Umbilical cord (tissue), 2 donors: ENCODE data around the gene RFFL. TPM values are rescaled to one million over a fixed set of nuclear protein-coding genes. Genes with fewer than 3 reads are reported as not detected.

Experiments used
- DNase-seq: peaks from one replicate; pipeline ENCODE4 v3.0.0-alpha.2; 2015; ENCODE audit warnings: low spot score
- total RNA-seq: library from RNA; depleted of rRNA; stranded (reverse); fragments of >200 nt; gene quantifications from one replicate; pipeline ENCODE4 v1.2.3, GENCODE V29; 2014; ENCODE audit warnings: low replicate concordance; ENCODE audit not compliant: insufficient read depth

RFFL gene
- total RNA-seq, 1 donor from 2014 or later, result 6.3 TPM

DNA sequence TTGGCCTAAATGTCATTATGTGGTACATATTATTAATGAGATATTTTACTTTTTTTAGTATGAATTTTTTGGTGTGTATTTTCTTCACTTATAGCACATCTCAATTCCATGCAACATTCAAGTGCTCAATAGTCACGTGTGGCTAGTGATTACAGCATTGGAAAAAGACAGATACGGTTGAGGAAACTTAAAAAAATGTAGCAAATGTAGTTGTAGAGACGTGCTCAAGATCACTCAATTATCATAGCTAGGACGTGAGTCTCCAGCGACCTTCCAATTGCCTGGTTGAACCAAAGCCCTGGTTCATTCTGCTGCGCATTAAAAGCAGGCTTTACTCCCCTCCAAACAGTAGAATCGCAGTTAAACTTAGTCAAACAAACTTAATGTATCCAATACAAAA is 84.4 kb downstream of the RFFL start:
- DNase-seq, result no peak

DNA sequence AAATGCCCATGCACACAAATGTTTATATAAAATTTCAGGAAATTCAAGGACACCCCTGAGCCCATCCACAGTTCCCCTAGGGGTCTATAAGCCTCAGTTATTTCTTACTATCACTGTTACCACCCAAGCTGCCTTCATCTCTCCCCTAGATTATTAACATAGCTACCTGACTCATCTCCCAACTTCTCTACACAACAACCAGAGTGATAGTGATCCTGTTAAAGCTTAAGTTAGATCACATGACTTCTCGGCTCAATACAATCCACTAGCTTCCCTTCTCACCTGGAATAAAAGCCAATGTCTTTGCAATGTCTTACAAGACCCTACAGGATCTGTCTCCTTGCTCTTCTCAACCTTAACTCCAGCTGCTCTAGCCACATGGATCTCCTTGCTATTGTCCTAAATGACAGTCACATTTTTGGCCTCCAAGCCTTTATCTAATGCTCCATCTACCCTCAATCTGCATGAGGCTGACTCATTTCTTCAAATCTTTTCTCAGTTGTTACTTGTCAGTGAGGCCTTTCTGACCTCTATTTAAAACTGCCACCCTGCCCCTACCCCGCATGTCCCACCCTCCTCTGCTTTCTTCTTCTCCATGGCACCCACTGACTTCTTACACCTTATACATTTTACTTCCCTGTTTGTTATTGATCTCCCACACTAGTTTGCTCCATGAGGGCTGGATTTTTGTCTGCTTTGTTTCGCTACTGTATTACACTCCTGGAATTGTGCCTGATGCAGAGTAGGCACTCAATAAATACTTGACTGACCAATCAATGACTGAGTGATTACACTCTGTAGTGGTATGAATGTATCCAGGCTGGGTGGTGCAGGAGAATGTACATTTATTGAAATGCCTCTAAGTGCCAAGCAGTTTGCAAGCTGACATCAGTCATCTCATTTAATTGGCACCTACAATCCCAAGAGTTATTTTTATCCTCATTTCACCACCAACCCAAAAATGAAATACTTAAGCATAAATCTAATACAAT is 88.4 kb downstream of the RFFL start:
- no peak for DNase-seq

DNA sequence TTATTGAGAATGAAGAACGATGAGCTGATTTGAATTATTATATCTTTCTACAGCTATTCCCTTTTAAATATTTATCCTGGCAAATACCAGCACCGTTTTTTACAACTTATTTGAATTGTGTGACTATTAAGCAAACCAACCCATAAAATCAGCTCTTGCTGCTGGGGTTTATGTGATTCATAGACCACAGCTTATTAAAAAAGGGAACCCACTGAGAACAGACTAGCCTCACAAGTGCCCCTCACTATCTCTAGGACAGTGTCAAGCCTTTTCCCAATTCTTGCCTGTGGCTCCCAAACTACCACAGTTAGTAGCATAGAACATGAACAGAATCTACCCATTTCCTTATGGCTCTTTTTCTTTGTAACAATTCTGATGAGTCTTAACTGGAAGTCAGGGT is 89.3 kb downstream of the RFFL start:
- no peak for DNase-seq

DNA sequence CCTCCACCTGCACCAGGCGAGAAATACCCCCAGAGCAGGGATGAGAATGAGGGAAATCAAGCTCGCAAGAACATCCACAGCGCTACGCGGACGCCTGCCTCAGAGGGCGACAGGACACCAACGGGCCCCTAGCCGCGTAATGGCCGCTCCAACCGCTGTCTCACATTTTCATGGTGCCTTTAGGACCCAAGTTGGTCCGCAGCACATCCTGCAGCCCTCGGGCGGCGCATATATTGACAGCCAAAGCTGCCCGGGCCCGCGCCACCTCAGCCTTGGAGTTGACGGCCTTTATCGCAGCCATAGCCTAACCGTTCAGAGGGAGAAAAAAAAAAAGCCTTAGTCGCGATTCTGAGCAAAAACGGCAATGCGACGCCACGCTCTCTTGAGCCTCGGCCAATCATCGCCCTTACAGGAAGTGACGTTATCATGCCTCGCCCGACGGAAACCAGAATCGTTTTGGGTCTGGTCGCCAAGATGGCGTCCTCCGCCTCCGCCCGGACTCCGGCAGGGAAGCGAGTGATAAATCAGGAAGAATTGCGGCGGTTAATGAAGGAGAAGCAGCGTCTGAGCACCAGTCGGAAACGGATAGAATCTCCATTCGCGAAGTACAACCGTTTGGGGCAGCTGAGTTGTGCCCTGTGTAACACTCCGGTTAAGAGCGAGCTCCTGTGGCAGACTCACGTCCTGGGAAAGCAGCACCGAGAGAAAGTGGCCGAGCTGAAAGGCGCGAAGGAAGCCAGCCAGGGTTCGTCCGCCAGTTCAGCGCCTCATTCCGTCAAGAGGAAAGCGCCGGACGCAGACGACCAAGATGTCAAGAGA is 102.2 kb downstream of the RFFL start, which contains the start of the genes CCT6B and ZNF830:
Gene CCT6B, minus strand, starts transcription at position 368 of the 819 bp plus-strand sequence. Its CDS starts 67 bp downstream, at position 301.
Gene ZNF830, plus strand, starts transcription at position 448 of the 819 bp plus-strand sequence. Its CDS starts 27 bp downstream, at position 475.
- peak; percentile 98 for DNase-seq

DNA sequence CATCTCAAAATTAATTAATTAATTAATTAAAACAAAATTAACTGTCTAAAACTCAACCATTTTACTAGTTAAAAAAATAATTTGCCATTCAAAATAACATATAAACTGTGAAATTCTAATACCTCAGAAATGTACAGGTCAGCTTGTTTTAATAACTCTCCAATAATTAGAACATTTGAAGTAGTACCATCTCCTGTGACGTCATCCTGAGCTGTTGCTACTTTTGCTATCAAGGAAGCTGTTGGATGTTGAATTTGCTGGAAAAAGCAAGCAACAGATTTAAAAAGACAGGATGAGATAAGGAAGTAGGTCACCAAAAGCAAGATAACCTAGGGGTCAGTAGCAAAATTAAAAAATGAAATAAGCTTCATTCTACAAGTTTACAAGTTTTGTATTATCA is 105.1 kb downstream of the RFFL start:
- no peak for DNase-seq

Other genes starting within 250 kb of the RFFL start
- gene CCT6B, start 102.2 kb downstream of the RFFL start, total RNA-seq, result 6.0 TPM
- 17.1 TPM for gene ZNF830, start 102.2 kb downstream of the RFFL start, total RNA-seq
- 28.9 TPM for gene LIG3, start 83.2 kb downstream of the RFFL start, total RNA-seq
- gene RAD51D, start 56.2 kb upstream of the RFFL start, total RNA-seq, result 3.4 TPM
- not detected for gene FNDC8, start 57.9 kb upstream of the RFFL start, total RNA-seq
- gene NLE1, start 78.6 kb upstream of the RFFL start, total RNA-seq, result 17.6 TPM
- gene UNC45B, start 84.1 kb upstream of the RFFL start, total RNA-seq, result 0.24 TPM
- 0.48 TPM for gene SLC35G3, start 130.7 kb upstream of the RFFL start, total RNA-seq
- 19.0 TPM for gene SLFN5, start 179.4 kb upstream of the RFFL start, total RNA-seq